PC-3 (cell line): Measurements from ENCODE around the gene STX1A.

ENCODE experiments used
- CTCF ChIP-seq: fragments of 300-600 bp; sonication (generic); conservative IDR thresholded peaks from 2 replicates; pipeline ENCODE4 v1.5.1; 2017; ENCODE audit warnings: antibody characterized with exemption, low read depth, mild to moderate bottlenecking, low read length
- EZH2 ChIP-seq: fragments of 300-600 bp; sonication (generic); IDR thresholded peaks from one replicate; pipeline ENCODE4 v1.6.1; 2017; ENCODE audit warnings: antibody characterized with exemption, mild to moderate bottlenecking, low read length; ENCODE audit not compliant: unreplicated experiment
- EZH2phosphoT487 ChIP-seq: fragments of 300-600 bp; sonication (generic); IDR thresholded peaks from 2 replicates; pipeline ENCODE4 v1.6.1; 2018; ENCODE audit warnings: mild to moderate bottlenecking, antibody characterized with exemption, low read length, borderline replicate concordance

- TF ChIP-seq CTCF (no peak), EZH2phosphoT487 (no peak), EZH2 (no peak)
Observed at GRCh38 chr7:73690646-73691045, 28.8 kb downstream of the STX1A start.
